ENCODE results near the gene RBL1. TPM values are rescaled to one million over a fixed set of nuclear protein-coding genes. Genes with fewer than 3 reads are reported as not detected.

RBL1 gene
- total and polyA plus RNA-seq, 10 of the 15 experiments (the other 5 are each of a cell fraction or from before 2014, with no cell fraction given), result 4.5 to 51.1 (median 24.9) TPM

- Histone ChIP-seq H3K27me3 (replicated peaks in 1 of 2; ENCODE audit: control insufficient read depth in 2 of 2, insufficient read depth in 2 of 2, low read length in 1 of 2) (no peaks in the 10 kb centered on the region), H4K20me1 (ENCODE audit: control insufficient read depth, insufficient read depth) (no peaks in the 10 kb centered on the region), H3K9me3 (replicated peaks; ENCODE audit: control insufficient read depth, insufficient read depth, low read length) (no peaks in the 10 kb centered on the region; the same call in 2 of the 3 replicates), H2AFZ (ENCODE audit: control insufficient read depth, low read depth, low read length) (no peak overlapping the region), H3K36me3 (ENCODE audit: control insufficient read depth in 2 of 2, insufficient read depth in 2 of 2, low read length in 1 of 2) (no peaks in the 10 kb centered on the region), H3K4me3 (no peak overlapping the region), H3K4me2 (ENCODE audit: control insufficient read depth, insufficient read depth) (no peak overlapping the region), H3K79me2 (ENCODE audit: control insufficient read depth, insufficient read depth, low read length) (no peaks in the 10 kb centered on the region), H3K9ac (ENCODE audit: control insufficient read depth, insufficient read depth, low read length) (no peak overlapping the region), H3K27ac (ENCODE audit: control insufficient read depth, insufficient read depth) (no peak overlapping the region), H3K4me1 (ENCODE audit: control insufficient read depth, insufficient read depth, low read length) (no peaks in the 10 kb centered on the region)
- ChIA-PET POLR2A (no interaction called here), SMC1A (ENCODE audit: uncharacterized antibody, unreplicated experiment) (interaction anchor here (0.6 to 1.0 kb wide), 3 partner anchors 9 to 1398 kb away, joined by 3 read pairs; no protein-coding TSS in a partner anchor), RAD21 (ENCODE audit: unreplicated experiment) (no interaction called here), CTCF (interaction anchor here (0.6 kb wide), 1 partner anchor 432 kb away, joined by 3 read pairs; no protein-coding TSS in a partner anchor)
- TF ChIP-seq TBL1XR1 (IDR thresholded peaks at IDR 0.05; ENCODE audit: low read depth, low read length) (no peak), YY1 (IDR thresholded peaks at IDR 0.05; ENCODE audit: low read depth, low read length) (no peak), RAD51 (IDR thresholded peaks at IDR 0.05) (no peak), JUND (IDR thresholded peaks at IDR 0.05; ENCODE audit: low read depth, low read length) (no peak), PAX8 (IDR thresholded peaks at IDR 0.05) (no peak), TCF12 (IDR thresholded peaks at IDR 0.05; ENCODE audit: low read depth, low read length) (0 out of 2 replicates have a peak, but pooled peaks have one; percentile 40), RFX5 (IDR thresholded peaks at IDR 0.05; ENCODE audit: low read depth, low read length) (no peak), SIX5 (IDR thresholded peaks at IDR 0.05; ENCODE audit: low read depth, low read length, severe bottlenecking) (no peak), HCFC1 (IDR thresholded peaks at IDR 0.05; ENCODE audit: low read length) (no peak), MEF2B (IDR thresholded peaks at IDR 0.05; ENCODE audit: partially characterized antibody, poor library complexity, severe bottlenecking) (peak; percentile 15), BACH1 (IDR thresholded peaks at IDR 0.05; ENCODE audit: borderline replicate concordance) (no peak), BCLAF1 (IDR thresholded peaks at IDR 0.05) (no peak)
- ATAC-seq, result peak; percentile 57; the same call in 2 of the 3 replicates
- intact Hi-C loops (cut with micrococcal nuclease; ENCODE audit: unreplicated experiment), result no loop called here
- FAIRE-seq, result no peak
- 12% methylated on average over 6 of the region's 6 CpGs for WGBS (ENCODE audit: insufficient coverage, insufficient replicate concordance, low lambda C conversion rate, missing lambda C conversion rate)
- DNase-seq (ENCODE audit: low read depth, low spot score), result no peak
- in situ Hi-C loops (cut with MboI), result no loop called here
- no TSS peak for BruUV-seq (replicated peaks)
Measured at GRCh38 chr20:36984257-36984638, 111.5 kb downstream of the RBL1 start.
